ENCODE results near the gene SERPINB3. TPM values are rescaled to one million over a fixed set of nuclear protein-coding genes. Genes with fewer than 3 reads are reported as not detected.

The SERPINB3 gene
- total and polyA plus RNA-seq, 4 donors, result 0.05 TPM; not detected in 3

GRCh38 chr18:63617915-63618234 lies 43.8 kb downstream of the SERPINB3 start:
- no peak overlapping the region for H3K27ac ChIP-seq (ENCODE audit: low read depth in 1 of 2, low read length in 2 of 2)
- DNase-seq (ENCODE audit: low spot score), result no peak
- TF ChIP-seq EGR1 (IDR thresholded peaks at IDR 0.05; ENCODE audit: low read depth in 2 of 2), result no peak
- TF ChIP-seq RAD21 (IDR thresholded peaks at IDR 0.05), result no peak
- TF ChIP-seq SP1 (IDR thresholded peaks at IDR 0.05), result no peak
- no peak for TF ChIP-seq REST (IDR thresholded peaks at IDR 0.05)
- no peak for TF ChIP-seq RXRA (IDR thresholded peaks at IDR 0.05)
- no peak for TF ChIP-seq MAX (IDR thresholded peaks at IDR 0.05)
- TF ChIP-seq YY1 (IDR thresholded peaks at IDR 0.05), result no peak
- TF ChIP-seq FOXA2 (IDR thresholded peaks at IDR 0.05), result no peak
- TF ChIP-seq ATF3 (IDR thresholded peaks at IDR 0.05), result no peak
- H3K9ac ChIP-seq (ENCODE audit: low read depth in 1 of 2, low read length in 2 of 2), result no peak overlapping the region
- no peaks in the 10 kb centered on the region for H3K9me3 ChIP-seq (ENCODE audit: control insufficient read depth in 4 of 4, low read length in 3 of 4)
- H3K4me3 ChIP-seq (ENCODE audit: low read depth in 1 of 3, low read length in 3 of 3), result no peak overlapping the region
- no peaks in the 10 kb centered on the region for H3K4me1 ChIP-seq (ENCODE audit: control insufficient read depth in 4 of 4, insufficient read depth in 4 of 4, low read length in 3 of 4)
- 93% methylated on average over 2 of the region's 2 CpGs for WGBS
- H3K36me3 ChIP-seq (ENCODE audit: control insufficient read depth in 4 of 4, insufficient read depth in 3 of 4, low read depth in 1 of 4, low read length in 3 of 4), result no peaks in the 10 kb centered on the region
- no peaks in the 10 kb centered on the region for H3K27me3 ChIP-seq (ENCODE audit: control insufficient read depth in 4 of 4, insufficient read depth in 4 of 4, low read length in 3 of 4)

- H3K27ac ChIP-seq (ENCODE audit: low read depth in 1 of 2, low read length in 2 of 2), result no peak overlapping the region
- H3K4me1 ChIP-seq (ENCODE audit: control insufficient read depth in 4 of 4, insufficient read depth in 4 of 4, low read length in 3 of 4), result no peaks in the 10 kb centered on the region
- no peak overlapping the region for H3K4me3 ChIP-seq (ENCODE audit: low read depth in 1 of 3, low read length in 3 of 3)
- H3K9ac ChIP-seq (ENCODE audit: low read depth in 1 of 2, low read length in 2 of 2), result no peak overlapping the region
- H3K27me3 ChIP-seq (ENCODE audit: control insufficient read depth in 4 of 4, insufficient read depth in 4 of 4, low read length in 3 of 4), result no peaks in the 10 kb centered on the region
- TF ChIP-seq EGR1 (IDR thresholded peaks at IDR 0.05; ENCODE audit: low read depth in 2 of 2), result no peak
- no peak for TF ChIP-seq CTCF (IDR thresholded peaks at IDR 0.05; ENCODE audit: low read depth, low read length, missing input control)
- no peak for TF ChIP-seq FOXA2 (IDR thresholded peaks at IDR 0.05)
- TF ChIP-seq FOXA1 (IDR thresholded peaks at IDR 0.05), result no peak
- TF ChIP-seq MAX (IDR thresholded peaks at IDR 0.05), result no peak
- H3K36me3 ChIP-seq (ENCODE audit: control insufficient read depth in 4 of 4, insufficient read depth in 3 of 4, low read depth in 1 of 4, low read length in 3 of 4), result no peaks in the 10 kb centered on the region
- no peaks in the 10 kb centered on the region for H3K9me3 ChIP-seq (ENCODE audit: control insufficient read depth in 4 of 4, low read length in 3 of 4)
- WGBS, result 42% methylated on average over 3 of the region's 3 CpGs
- no peak for DNase-seq (ENCODE audit: low spot score)
Observed at GRCh38 chr18:63617049-63617914, 44.4 kb downstream of the SERPINB3 start.

Measured in liver (tissue), 9 donors.